Posterior vena cava (tissue), 2 donors: ENCODE measurements around the gene SLC37A2. TPM values are rescaled to one million over a fixed set of nuclear protein-coding genes. Genes with fewer than 3 reads are reported as not detected.
"Not testable (repeated sequence)": the region's sequence is repeated elsewhere in the genome, so short reads cannot be mapped to it uniquely, and the experiment has no call there.

Experiments
- DNase-seq: peaks from one replicate; pipeline ENCODE4 v3.0.0-alpha.2; 2020; ENCODE audit warnings: low spot score
- intact Hi-C, 2 donors: fragments of 100-400 bp; cut with DNase I; formaldehyde crosslinking; loops; one replicate each; pipeline versions ENCODE4 v1.14.1 to v1.14.2; 2022 to 2023
- total RNA-seq, 2 donors: library from RNA; stranded (reverse); fragmentation: NEBNext Ultra II Directional; extraction: Animal tissue kit (Norgen Biotek cat#: 25700); gene quantifications; one replicate each; pipeline ENCODE4 v1.2.1, GENCODE V29; 2021
- donor health status: DM: yes; HTN: yes; CAD: no.
- donor health status: DM: yes; HTN: yes; CAD: no.

SLC37A2 gene
- total RNA-seq, 2 donors from 2014 or later, result 6.6 to 10.5 TPM

DNA sequence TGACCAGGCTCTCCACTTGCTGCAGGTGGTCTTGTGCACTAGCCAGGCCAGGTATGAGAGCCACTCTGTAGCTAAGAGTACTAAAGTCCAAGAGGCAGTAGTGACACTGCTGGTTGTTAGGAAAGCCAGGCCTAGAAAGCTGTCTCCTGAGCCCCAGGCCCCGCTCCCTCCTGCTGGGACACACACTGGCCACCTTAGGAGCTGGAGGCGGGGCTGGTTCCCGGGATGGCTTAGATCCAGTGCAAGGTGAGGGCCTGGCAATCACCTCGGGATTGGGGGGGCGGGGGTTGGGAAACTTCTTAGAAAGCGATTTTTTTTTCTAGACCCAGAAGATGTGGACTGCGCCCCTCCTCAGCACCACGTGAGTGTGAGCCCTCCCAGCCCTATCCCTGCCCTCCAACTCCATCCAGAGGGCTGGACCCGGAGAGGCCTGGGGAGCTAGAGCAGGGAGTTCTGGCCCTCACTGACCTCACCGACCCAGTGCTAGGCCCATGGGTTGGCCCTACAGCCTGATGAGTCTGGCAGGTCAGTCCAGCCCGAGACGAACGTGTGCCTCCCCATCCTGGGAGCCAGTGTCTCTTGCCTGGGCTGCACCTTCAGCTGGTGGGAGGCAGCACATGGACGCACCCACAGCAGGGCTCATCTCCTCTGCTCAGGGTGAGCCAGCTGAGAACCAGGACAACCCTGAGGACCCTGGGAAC lies 18.1 kb downstream of the SLC37A2 start:
- no peak for DNase-seq

DNA sequence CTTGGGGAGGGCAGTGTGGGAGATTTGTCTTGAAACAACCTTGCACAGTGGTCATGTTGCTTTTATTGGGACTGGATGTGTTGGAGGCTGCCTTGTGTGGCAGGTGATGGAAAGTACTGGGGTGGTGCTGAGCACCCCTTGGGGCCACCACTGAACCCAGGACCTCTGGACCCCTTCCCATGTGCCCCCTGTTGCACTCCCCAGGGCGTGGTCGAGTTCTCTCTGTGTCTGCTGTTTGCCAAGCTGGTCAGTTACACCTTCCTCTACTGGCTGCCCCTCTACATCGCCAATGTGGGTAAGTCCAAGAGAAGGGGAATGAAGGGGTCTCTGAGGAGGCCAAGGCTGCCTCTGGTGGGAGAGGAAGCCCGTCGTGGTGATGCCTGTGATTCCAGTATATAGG lies 18.9 kb downstream of the SLC37A2 start:
- intact Hi-C loops, result no loop called here
- no peak for DNase-seq

More for the DNA sequence above, 18.1 kb downstream of the SLC37A2 start:
- intact Hi-C loops, result no loop called here

DNA sequence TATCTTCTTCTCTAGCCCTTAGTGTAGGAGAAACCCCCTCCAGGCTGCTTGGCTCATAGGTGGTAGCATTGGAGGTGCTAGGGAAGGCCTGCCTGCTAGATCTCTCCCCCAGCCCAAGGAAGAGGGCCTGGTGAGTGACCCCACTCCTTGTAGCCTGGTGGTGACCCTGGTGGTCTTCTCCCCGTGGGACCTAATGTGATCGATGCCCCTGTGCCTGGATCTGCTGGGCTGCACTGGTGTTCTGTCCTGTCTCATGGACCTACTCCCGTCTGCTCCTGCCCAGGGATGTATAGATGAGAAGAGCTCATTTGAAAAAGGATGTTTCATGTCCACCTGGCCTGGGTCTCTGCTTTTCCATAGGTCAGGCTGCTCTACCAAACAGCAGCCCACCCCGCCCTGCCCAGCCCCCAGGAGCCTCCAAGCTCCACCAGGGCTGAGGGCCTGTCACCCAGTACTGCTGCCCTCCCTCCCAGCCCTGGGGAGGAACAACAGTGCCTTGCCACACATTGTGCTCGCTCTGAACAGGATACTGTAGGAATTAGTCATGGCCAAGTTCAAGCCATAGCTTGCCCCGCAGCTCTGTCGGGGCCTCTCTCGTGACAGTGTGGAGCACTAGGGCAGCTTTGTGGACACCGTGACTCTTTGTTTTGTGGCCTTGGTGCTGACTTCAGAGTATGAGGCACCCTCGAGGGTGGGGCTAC lies 19.7 kb downstream of the SLC37A2 start:
- intact Hi-C loops, result no loop called here
- no peak for DNase-seq

DNA sequence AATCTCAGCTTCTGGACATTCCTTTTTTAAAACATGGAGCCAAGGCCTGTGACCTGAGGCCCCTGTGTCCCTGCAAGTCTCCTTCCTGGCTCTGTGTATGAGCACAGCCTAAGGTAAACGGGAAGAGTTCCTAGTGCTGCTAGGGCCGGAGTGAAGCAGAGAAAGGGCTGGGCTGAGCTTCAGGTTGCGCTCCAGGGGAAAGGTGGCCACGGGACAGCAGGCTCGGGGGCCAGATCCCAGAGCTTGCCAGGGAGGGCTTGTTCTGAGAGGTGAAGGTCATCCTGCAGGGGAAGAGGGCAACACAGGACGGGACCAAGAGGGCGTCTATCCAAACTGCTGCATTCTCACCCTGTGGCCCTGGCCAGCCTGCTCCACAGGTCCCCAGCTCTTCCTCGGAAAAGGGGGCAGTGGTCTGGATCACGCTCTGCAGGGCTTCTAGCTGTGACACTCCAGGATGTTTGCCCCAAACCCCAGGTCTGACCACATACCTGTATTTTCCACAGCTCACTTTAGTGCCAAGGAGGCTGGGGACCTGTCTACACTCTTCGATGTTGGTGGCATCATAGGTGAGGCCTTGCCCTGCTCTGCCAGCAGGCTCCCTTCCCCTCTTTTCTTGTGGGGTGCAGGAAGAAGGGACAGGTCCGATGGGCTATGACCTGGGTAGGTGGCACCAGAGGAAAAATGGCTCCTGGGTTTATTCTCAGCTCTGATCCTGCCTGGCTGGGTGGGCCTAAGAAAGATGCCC lies 20.4 kb downstream of the SLC37A2 start:
- intact Hi-C loops, result no loop called here
- DNase-seq, result no peak

DNA sequence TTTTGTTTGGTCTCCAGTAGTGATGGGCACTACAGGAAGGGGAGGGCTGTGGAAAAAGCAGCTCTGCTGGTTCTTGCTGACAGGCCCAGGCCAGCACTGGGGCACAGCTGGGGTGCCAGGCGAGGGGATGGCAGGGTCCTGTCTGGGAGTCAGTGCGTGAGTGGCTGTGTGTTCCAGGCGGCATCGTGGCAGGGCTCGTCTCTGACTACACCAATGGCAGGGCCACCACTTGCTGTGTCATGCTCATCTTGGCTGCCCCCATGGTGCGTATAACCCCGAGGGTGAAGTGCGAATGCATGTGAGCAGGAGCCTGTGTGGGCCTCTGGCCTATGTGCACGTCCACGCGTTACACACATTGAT lies 20.9 kb downstream of the SLC37A2 start:
- peak; percentile 69 for DNase-seq
- intact Hi-C loops, result no loop called here

DNA sequence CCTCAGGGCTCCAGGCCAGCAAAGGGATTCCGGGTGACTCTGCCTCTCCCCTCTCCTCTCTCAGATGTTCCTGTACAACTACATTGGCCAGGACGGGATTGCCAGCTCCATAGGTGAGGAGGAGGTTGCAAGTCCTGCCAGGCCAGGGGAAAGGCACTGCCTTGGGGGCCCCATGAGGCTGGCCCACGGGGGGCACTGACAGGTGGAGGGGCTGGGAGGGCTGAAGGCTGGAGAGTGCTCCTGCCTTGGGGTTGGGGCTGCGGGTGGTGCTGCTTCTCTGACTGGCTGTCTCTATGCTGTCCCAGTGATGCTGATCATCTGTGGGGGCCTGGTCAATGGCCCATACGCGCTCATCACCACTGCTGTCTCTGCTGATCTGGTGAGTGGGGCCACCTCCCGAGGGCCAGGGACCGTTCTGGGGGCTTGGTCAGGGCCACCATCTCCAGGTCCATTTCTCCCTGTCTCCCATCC lies 21.7 kb downstream of the SLC37A2 start:
- intact Hi-C loops, result no loop called here
- peak; percentile 58 for DNase-seq

DNA sequence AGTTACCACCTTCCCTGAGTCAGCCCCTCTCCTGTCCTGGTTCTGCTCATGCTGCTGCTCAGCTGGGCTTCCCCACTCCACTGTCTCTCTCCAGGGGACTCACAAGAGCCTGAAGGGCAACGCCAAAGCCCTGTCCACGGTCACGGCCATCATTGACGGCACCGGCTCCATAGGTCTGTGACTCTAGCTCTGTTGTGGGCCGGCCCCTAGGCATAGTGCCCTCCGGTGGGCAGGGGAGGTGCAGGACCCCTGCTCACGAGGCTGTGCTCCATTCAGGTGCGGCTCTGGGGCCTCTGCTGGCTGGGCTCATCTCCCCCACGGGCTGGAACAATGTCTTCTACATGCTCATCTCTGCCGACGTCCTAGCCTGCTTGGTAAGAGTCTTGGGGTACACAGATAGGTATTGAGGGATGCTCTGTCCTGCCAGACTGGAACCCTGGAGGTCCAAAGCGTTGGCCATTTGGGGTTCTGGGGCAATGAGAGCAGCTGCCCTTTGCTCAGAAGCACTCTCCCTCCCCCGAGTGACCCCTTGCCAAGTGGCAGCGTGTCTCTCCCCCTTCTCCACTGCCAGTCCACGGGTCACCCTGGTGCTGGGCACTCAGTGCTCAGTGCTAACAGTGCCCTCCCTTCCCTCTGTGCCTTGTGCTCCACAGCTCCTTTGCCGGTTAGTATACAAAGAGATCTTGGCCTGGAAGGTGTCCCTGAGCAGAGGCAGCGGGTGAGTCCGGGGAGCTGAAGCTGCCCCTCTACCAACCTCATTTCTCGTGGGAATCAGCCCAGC lies 22.4 kb downstream of the SLC37A2 start:
- intact Hi-C loops, result no loop called here
- DNase-seq, result peak; percentile 70

DNA sequence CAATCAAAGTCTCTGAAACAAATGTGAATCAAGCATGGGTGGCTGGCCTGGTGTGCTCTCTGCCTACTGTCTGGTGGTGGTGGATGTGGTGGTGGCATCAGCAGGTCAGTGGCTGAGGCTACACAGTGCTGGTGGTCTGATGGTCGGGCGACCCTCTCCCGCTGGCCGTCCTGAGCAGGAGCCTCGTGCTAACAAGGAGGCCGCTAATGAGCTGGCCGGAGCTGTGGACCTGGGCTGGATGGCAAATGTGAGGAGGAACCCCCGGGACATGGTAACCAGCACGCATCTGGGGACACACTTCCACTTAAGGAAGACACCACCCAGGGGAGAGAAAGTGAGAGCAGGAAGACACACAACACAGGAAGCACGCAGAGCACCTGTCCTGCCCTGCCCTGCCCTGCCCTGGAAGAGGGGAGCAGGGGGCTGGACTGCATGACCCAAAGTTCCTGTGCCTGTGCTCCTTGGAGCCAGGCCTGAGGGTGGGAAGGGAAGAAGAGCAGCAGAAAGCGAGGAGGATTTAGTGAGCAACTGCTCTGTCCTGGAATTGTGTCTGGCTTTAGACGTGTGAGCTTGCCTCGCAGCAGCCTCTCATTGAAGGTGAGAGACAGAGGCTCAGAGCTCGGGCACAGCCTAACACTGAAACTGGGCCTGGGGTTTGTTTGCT lies 23.7 kb downstream of the SLC37A2 start:
- intact Hi-C loops, result no loop called here
- peak; percentile 60 for DNase-seq

DNA sequence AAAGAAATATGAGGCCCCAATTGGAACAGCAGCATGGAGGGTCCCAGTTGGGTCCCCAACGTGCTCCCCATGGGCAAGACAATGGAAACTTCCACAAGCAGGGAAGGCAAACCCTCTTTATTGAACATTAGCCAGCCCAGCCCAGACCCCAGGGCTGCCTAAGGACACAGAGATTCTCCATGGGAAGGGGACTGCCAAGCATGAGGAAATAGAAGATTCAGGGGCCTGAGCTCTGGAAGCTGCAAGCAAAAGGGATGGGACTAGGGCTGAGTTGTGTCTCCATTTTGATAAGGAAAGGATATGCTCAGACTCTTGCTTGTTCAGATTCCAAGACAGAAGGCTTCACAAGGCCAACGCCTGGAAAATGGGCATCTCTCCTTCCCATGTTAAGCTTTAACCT lies 25.0 kb downstream of the SLC37A2 start:
- no peak for DNase-seq
- intact Hi-C loops, result no loop called here

DNA sequence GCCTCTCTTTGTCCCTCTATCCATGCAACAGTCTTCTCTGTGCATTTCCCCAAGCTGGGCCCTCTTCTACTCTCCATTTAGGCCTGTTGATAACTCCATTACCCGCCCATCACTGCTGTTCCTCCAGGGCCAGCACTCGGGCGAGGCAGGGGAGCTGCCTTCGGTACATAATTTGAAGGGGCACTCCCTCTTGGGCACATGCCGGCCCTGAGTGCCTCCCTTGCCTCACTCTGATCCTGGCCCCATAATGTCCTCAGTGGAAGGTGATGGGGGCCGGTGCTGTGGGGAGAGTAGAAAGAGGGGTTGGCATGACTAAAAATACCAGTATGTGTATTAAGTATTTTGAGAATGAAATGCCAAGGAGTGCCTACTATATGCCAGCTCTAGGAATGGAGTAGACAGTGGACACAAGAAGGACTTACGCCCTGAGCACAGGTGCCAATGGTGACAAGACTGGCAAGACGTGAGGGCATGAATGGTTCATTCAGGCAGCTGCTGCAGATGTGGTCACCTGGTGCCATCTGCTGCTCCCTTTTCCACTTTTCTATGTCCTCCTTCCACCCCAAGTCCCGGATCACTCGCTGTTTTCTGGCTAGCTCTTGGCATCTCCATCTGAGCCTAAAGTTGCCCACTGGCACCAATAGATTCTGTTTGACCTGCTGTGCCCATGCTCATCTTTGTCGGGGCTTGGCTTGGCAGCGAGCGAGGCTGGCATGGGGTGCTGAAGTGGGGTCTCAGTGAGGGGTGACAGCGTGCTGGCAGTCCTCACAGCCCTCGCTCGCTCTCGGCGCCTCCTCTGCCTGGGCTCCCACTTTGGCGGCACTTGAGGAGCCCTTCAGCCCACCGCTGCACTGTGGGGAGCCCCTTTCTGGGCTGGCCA lies 25.7 kb downstream of the SLC37A2 start:
- peak; percentile 62 for DNase-seq
- intact Hi-C loops, result no loop called here

DNA sequence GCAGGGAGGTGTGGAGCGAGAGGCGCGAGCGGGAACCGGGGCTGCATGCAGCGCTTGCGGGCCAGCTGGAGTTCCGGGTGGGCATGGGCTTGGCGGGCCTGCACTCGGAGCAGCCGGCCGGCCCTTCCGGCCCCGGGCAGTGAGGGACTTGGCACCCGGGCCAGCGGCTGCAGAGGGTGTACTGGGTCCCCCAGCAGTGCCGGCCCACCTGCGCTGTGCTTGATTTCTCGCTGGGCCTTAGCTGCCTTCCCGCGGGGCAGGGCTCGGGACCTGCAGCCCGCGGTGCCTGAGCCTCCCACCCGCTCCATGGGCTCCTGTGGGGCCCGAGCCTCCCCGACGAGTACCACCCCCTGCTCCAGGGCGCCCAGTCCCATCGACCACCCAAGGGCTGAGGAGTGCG lies 26.4 kb downstream of the SLC37A2 start:
- intact Hi-C loops, result not testable (repeated sequence)
- DNase-seq, result peak; percentile 73

DNA sequence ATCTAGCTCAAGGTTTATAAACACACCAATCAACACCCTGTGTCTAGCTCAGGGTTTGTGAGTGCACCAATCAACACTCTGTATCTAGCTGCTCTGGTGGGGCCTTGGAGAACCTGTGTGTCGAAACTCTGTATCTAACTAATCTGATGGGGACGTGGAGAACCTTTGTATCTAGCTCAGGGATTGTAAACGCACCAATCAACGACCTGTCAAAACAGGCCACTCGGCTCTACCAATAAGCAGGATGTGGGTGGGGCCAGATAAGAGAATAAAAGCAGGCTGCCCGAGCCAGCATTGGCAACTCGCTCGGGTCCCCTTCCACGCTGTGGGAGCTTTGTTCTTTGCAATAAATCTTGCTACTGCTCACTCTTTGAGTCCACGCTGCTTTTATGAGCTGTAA lies 27.0 kb downstream of the SLC37A2 start:
- DNase-seq, intact Hi-C loops: not testable (repeated sequence)

DNA sequence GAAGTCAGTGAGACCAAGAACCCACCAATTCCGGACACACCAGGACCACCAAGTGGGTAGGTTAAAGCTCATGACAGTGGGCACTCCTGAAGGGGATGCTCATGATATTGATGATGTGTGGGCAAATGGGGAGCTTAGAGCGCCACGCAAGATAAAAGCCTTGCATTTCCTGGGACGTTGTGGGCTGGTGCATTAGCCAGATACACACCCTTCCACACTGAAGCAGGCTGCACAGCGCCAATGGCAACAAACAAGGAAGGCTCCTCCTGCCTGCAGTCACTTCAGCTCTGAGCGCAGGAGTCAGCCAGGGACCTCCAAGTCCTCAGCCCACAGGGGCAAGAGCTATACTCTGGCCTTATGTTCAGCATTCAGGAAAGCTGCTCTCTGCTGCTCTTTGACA lies 27.7 kb downstream of the SLC37A2 start:
- DNase-seq, result peak; percentile 44
- intact Hi-C loops, result no loop called here

DNA sequence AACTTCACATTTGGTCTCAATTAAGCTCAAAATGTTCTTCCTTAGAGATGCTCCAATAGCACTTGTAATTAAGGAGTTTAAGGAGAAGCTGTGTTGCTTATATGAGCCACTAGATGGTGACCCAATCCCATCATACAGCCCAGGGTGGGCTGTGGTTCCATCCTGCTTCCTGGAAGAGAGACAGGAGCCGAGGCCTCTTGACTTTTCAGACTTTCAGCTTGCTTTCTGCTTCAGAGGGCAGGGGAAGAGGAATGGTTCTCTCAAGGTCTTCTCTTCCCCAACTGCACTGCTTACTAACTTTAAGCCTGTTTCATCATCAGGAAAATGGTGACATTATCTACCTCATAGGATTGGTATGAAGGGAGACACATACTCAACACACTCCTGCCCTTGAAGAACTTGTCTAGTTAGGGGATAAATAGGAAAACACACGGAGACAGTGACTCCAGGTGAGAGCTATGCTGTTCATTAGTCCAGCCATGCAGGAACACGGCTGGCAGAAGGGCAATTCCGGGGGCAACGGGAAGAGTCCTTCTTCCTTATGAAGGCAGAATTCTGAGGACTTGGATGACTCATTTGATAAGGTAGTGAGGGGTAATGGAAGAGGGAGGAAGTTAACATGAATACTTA lies 28.3 kb downstream of the SLC37A2 start:
- DNase-seq, result peak; percentile 55
- intact Hi-C loops, result no loop called here

DNA sequence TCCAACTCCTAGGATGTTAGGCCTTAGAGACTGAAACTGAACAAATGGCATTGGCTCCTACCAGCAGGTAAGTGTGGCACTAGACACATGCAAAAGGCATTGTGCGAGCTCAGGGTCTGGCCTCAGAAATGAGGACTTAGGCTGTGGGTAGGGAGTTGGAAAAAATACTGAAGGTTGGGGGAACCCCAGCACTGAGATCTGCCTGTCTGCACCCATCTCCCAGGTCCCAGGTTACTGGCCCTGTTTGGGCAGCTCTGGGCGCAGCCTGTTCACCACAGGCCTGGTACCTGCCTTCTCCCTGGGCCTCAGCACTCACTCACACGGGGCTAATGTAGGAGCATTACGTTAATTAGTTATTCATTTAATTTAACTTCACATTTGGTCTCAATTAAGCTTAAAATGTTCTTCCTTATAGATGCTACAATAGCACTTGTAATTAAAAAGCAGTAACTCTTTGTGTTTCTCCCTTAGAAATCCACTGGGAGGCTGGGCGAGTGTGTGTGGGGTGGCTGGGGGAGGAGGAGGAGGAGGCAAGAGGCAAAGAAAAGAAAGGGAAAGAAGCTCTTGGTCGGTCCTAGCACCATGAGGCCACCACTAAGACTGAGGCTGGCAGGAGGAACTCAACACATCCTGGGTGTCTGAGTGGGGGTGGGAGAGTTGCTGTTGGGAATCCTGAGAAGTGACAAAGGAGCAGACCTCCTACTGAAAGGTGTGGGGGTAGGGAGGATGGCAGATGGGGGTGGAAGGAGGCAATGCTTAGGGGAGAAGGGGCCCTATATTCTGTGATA lies 29.0 kb downstream of the SLC37A2 start:
- DNase-seq, result no peak
- intact Hi-C loops, result no loop called here

DNA sequence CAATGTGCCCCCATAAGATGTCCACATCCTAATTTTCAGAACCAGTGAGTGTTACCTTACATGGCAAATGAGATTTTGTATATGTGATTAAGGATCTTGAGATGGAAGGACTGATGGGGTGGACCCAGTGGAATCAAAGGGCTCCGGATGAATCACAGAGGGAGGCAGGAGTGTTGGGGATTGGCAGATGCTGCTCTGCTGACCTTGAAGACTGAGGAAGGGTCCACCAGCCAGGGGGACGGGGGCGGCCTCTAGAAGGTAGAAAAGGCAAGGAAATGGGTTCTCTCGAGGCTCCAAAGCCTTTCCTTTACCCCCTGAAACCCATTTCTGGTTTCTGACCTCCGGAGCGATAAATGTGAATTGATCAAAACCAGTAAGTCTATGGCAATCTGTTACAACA lies 29.6 kb downstream of the SLC37A2 start:
- DNase-seq, result peak; percentile 61
- intact Hi-C loops, result no loop called here

DNA sequence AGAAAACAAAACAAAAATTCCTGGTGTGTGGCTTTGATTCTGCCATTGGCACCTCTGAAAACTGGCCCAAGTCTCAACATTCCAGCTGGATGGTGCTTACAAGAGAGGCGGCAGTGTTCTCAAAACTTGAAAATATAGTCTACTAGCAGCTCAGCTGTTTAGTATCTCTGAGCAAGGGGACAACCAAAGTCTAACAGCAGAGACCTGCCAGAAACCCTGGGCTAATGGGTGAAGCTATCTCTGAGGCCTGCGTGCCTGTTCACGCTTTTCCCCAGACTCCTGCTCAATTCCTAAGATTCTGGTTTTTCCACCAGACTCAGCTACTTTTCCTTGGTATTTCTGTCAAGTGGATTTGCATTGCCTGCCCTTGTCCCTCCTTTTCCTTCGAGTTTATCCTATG lies 30.4 kb downstream of the SLC37A2 start:
- intact Hi-C loops, result no loop called here
- DNase-seq, result no peak
